H1 (cell line): ENCODE data around the gene SNX17. TPM values are rescaled to one million over a fixed set of nuclear protein-coding genes. Genes with fewer than 3 reads are reported as not detected.

Experiments used
- CTBP2 ChIP-seq: IDR thresholded peaks from 2 replicates; pipeline ENCODE4 v1.7.0; 2011; ENCODE audit warnings: borderline replicate concordance, mild to moderate bottlenecking, moderate library complexity, mixed read lengths, low read length; ENCODE audit not compliant: insufficient read depth, insufficient read length
- HDAC2 ChIP-seq, 2 experiments: fragments of 300-600 bp in 1 of 2; sonication (generic) in 1 of 2; IDR thresholded peaks; 2 replicates each; pipeline ENCODE4 v1.6.1; 2011 to 2012; ENCODE audit warnings: low read depth in 2 of 2, low read length in 2 of 2, mild to moderate bottlenecking in 2 of 2, moderate library complexity in 2 of 2, borderline replicate concordance in 1 of 2, inconsistent platforms in 1 of 2
- SP2 ChIP-seq: IDR thresholded peaks from 2 replicates; pipeline ENCODE4 v1.6.1; 2012; ENCODE audit warnings: mild to moderate bottlenecking, low read length, inconsistent platforms
- SUZ12 ChIP-seq: fragments of 200-600 bp; sonication (generic); IDR thresholded peaks from 2 replicates; pipeline ENCODE4 v1.6.1; 2012; ENCODE audit warnings: mild to moderate bottlenecking, inconsistent platforms, low read length, moderate library complexity, mixed read lengths
- TAF7 ChIP-seq: optimal IDR thresholded peaks from 2 replicates; pipeline ENCODE3; 2011; ENCODE audit warnings: low read depth, mild to moderate bottlenecking, inconsistent platforms, low read length, moderate library complexity, borderline replicate concordance
- TCF12 ChIP-seq: IDR thresholded peaks from 2 replicates; pipeline ENCODE4 v1.6.1; 2011; ENCODE audit warnings: low read depth, mild to moderate bottlenecking, low read length
- USF2 ChIP-seq: IDR thresholded peaks from 2 replicates; pipeline ENCODE4 v1.6.1; 2011; ENCODE audit warnings: low read length, improper control_type of control experiment
- ZNF274 ChIP-seq: IDR thresholded peaks from 2 replicates; pipeline ENCODE4 v1.7.0; 2012; ENCODE audit warnings: low read length, borderline replicate concordance; ENCODE audit errors: extremely low read depth
- polyA plus RNA-seq, 7 experiments: library from polyadenylated mRNA; depleted of rRNA in 3 of 7; stranded (reverse) in 5 of 7; unstranded in 2 of 7; fragments of >200 nt in 5 of 7; fragments of 200-250 nt in 2 of 7; gene quantifications; 1 replicate in 5 of 7; 2 replicates in 1 of 7; 4 replicates in 1 of 7; pipeline versions ENCODE4 v1.2.1 to v1.2.3, GENCODE V29; 2011 to 2013; ENCODE audit warnings: missing spikeins in 2 of 7, mixed read lengths in 2 of 7
- total RNA-seq: library from RNA; stranded (reverse); fragmentation: NEBNext Ultra II Directional; extraction: Animal tissue kit (Norgen Biotek cat#: 25700); gene quantifications from 2 replicates; pipeline ENCODE4 v1.2.1, GENCODE V29; 2021
- TF ChIP-seq, protein P1 (sequence below): IDR thresholded peaks from 2 replicates; pipeline ENCODE4 v1.6.1; 2012; ENCODE audit warnings: inconsistent platforms

The SNX17 gene
- total and polyA plus RNA-seq, 2 of the 8 experiments (the other 6 are each of a cell fraction or from before 2014, with no cell fraction given): 54.9 to 66.2 TPM

DNA sequence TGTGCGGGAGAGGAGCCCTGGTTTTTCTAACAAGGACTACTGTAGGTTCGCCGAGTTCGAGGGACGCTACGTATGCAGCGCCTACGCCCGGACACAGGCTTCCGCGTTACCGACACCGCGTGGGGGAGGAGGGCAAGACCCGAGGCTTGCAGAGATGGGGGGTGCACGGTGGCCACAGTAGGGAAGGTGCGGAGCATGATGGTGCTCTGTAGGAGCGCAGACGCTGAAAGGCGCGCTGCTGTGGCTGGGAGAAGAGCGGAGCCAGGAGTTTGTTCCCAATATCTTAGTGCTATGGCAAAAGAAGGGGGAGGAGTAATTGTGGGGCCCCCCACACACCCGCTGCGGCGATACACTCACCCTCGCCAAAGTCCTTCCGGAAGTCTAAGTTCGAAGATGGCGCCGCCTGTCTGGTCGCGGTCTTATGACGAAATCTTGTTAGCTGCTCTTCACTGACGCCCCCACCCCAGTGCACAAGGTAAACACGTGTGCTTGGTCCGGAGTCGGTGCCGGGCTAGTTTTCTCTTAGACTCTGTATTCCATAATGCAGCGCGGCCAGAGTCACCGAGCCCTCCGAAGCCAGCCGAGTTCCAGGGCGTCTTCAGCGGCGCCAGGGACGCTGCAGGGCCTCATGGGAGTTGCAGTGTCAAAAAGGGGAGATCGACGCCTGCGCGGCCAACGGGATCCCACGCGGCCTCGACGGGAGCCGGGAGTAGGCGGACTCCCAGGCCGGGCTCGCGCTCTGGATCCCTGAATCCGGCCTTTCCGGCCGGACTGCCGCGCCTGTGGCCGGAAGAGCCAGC, 13.8 kb upstream of the SNX17 start, which contains the start of gene GTF3C2 (continued):
- TF ChIP-seq HDAC2 (IDR thresholded peaks at IDR 0.05; ENCODE audit: borderline replicate concordance in 1 of 2, low read depth in 2 of 2, low read length in 2 of 2): peak in 1 of 2 experiments; percentile 43; a peak in 2 of 4 replicates
- no peak for TF ChIP-seq SP2
- TF ChIP-seq CTBP2: no peak
- peak; percentile 49; the same call in 1 of the 2 replicates for TF ChIP-seq USF2
- TF ChIP-seq, protein P1, sequence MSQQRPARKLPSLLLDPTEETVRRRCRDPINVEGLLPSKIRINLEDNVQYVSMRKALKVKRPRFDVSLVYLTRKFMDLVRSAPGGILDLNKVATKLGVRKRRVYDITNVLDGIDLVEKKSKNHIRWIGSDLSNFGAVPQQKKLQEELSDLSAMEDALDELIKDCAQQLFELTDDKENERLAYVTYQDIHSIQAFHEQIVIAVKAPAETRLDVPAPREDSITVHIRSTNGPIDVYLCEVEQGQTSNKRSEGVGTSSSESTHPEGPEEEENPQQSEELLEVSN: peak; percentile 85
- no peak for TF ChIP-seq TCF12
- peak; percentile 74 for TF ChIP-seq TAF7
- TF ChIP-seq SUZ12: no peak
- TF ChIP-seq ZNF274: no peak
